GM23338 (cell line): ENCODE measurements around the gene CMTR1. TPM values are rescaled to one million over a fixed set of nuclear protein-coding genes. Genes with fewer than 3 reads are reported as not detected.

Source experiments
- ATAC-seq: fragments of 200-7000 bp; cut with Tn5 transposase; 3 replicates; pipeline ENCODE4 v1.9.1; 2020
- DNase-seq: peaks from one replicate; pipeline ENCODE4 v3.0.0-alpha.2; 2015; ENCODE audit warnings: low spot score
- H2AFZ ChIP-seq: fragments of 200-600 bp; sonication (generic); 2 replicates; pipeline ENCODE4 v1.8.0; 2016; ENCODE audit warnings: antibody characterized with exemption, mild to moderate bottlenecking, moderate library complexity
- H3F3A ChIP-seq: fragments of 200-600 bp; sonication (generic); replicated peaks from 2 replicates; pipeline ENCODE4 v1.8.0; 2017; ENCODE audit warnings: antibody characterized with exemption, mixed run types, low read depth
- H3K27ac ChIP-seq: fragments of 200-600 bp; sonication (generic); 2 replicates; pipeline ENCODE4 v1.6.1; 2016; ENCODE audit warnings: low read depth
- H3K27me3 ChIP-seq: fragments of 200-600 bp; sonication (generic); 2 replicates; pipeline ENCODE4 v1.8.0; 2016; ENCODE audit warnings: mild to moderate bottlenecking, mixed run types, moderate library complexity; ENCODE audit not compliant: insufficient read depth
- H3K36me3 ChIP-seq: fragments of 200-600 bp; sonication (generic); 2 replicates; pipeline ENCODE4 v1.8.0; 2016; ENCODE audit warnings: mild to moderate bottlenecking; ENCODE audit not compliant: insufficient read depth
- H3K4me1 ChIP-seq: fragments of 200-600 bp; sonication (generic); 2 replicates; pipeline ENCODE4 v1.8.0; 2016; ENCODE audit warnings: mild to moderate bottlenecking, moderate library complexity; ENCODE audit not compliant: insufficient read depth
- H3K4me2 ChIP-seq: fragments of 200-600 bp; sonication (generic); 2 replicates; pipeline ENCODE4 v1.7.1; 2017; ENCODE audit warnings: mixed run types
- H3K4me3 ChIP-seq: fragments of 200-600 bp; sonication (generic); 2 replicates; pipeline ENCODE4 v1.6.1; 2016; ENCODE audit warnings: mixed run types
- H3K79me2 ChIP-seq: fragments of 200-600 bp; sonication (generic); replicated peaks from 2 replicates; pipeline ENCODE4 v1.8.0; 2017; ENCODE audit warnings: mild to moderate bottlenecking; ENCODE audit not compliant: insufficient read depth
- H3K9me2 ChIP-seq: fragments of 200-600 bp; sonication (generic); 2 replicates; pipeline ENCODE4 v1.8.0; 2017; ENCODE audit not compliant: insufficient read depth
- H4K20me1 ChIP-seq: fragments of 200-600 bp; sonication (generic); replicated peaks from 2 replicates; pipeline ENCODE4 v1.8.0; 2017; ENCODE audit warnings: mild to moderate bottlenecking; ENCODE audit not compliant: insufficient read depth
- H3K27ac Mint-ChIP-seq: 2 replicates; pipeline ENCODE4 v1.8.0; 2020; ENCODE audit warnings: inconsistent platforms, mild to moderate bottlenecking, moderate library complexity, mixed read lengths
- H3K27me3 Mint-ChIP-seq: 3 replicates; pipeline ENCODE4 v1.8.0; 2022; ENCODE audit warnings: low read depth, mild to moderate bottlenecking, moderate library complexity, mixed read lengths, inconsistent platforms; ENCODE audit not compliant: insufficient read depth, poor library complexity
- H3K36me3 Mint-ChIP-seq: 3 replicates; pipeline ENCODE4 v1.8.0; 2021; ENCODE audit warnings: low read depth, mild to moderate bottlenecking, inconsistent platforms, moderate library complexity, mixed read lengths
- H3K4me1 Mint-ChIP-seq: 3 replicates; pipeline ENCODE4 v1.8.0; 2020; ENCODE audit warnings: mild to moderate bottlenecking, inconsistent platforms, mixed read lengths
- H3K4me3 Mint-ChIP-seq: 3 replicates; pipeline ENCODE4 v1.8.0; 2021; ENCODE audit warnings: moderate library complexity, mild to moderate bottlenecking, inconsistent platforms, mixed read lengths
- H3K9me3 Mint-ChIP-seq: 3 replicates; pipeline ENCODE4 v1.8.0; 2020; ENCODE audit warnings: moderate library complexity, mild to moderate bottlenecking, inconsistent platforms, mixed read lengths
- CREB1 ChIP-seq: fragments of 250-450 bp; sonication (Bioruptor Pico); IDR thresholded peaks from 2 replicates; pipeline ENCODE4 v1.5.0; 2020; ENCODE audit warnings: low read depth, mild to moderate bottlenecking, moderate library complexity
- ETS1 ChIP-seq: IDR thresholded peaks from 2 replicates; pipeline ENCODE4 v1.6.1; 2016; ENCODE audit warnings: antibody characterized with exemption
- EZH2phosphoT487 ChIP-seq: fragments of 200-600 bp; sonication (generic); IDR thresholded peaks from one replicate; pipeline ENCODE4 v1.8.1; 2018; ENCODE audit warnings: antibody characterized with exemption; ENCODE audit not compliant: unreplicated experiment
- JUNB ChIP-seq: IDR thresholded peaks from one replicate; pipeline ENCODE4 v1.6.1; 2016; ENCODE audit warnings: antibody characterized with exemption; ENCODE audit not compliant: unreplicated experiment
- NANOG ChIP-seq: IDR thresholded peaks from 2 replicates; pipeline ENCODE4 v1.6.1; 2016; ENCODE audit warnings: antibody characterized with exemption, borderline replicate concordance
- POLR2AphosphoS5 ChIP-seq: IDR thresholded peaks from 2 replicates; pipeline ENCODE4 v1.6.1; 2016; ENCODE audit warnings: antibody characterized with exemption, low read depth
- STAT1 ChIP-seq: IDR thresholded peaks from one replicate; pipeline ENCODE4 v1.6.1; 2016; ENCODE audit warnings: antibody characterized with exemption; ENCODE audit not compliant: unreplicated experiment
- ZNF114 ChIP-seq: fragments of 250-450 bp; sonication (Bioruptor Pico); IDR thresholded peaks from 2 replicates; pipeline ENCODE4 v1.5.0; 2020; ENCODE audit warnings: mild to moderate bottlenecking, moderate library complexity
- ZNF331 ChIP-seq: fragments of 250-450 bp; sonication (Bioruptor Pico); IDR thresholded peaks from 2 replicates; pipeline ENCODE4 v1.5.0; 2020; ENCODE audit warnings: low read depth, mild to moderate bottlenecking, moderate library complexity
- ZNF462 ChIP-seq: fragments of 250-450 bp; sonication (Bioruptor Pico); IDR thresholded peaks from 2 replicates; pipeline ENCODE4 v1.5.0; 2020; ENCODE audit warnings: mild to moderate bottlenecking, moderate library complexity
- polyA plus RNA-seq: library from polyadenylated mRNA; unstranded; fragments of >200 nt; fragmentation: Nextera tagmentation; extraction: Ambion mirVana; gene quantifications from 2 replicates; pipeline ENCODE4 v1.2.1, GENCODE V29; 2016
- total RNA-seq: library from RNA; depleted of rRNA; stranded (reverse); fragments of >200 nt; shearing (Covaris generic); gene quantifications from 2 replicates; pipeline ENCODE4 v1.2.3, GENCODE V29; 2014
- TF ChIP-seq, protein P1 (sequence below): IDR thresholded peaks from one replicate; pipeline ENCODE4 v1.6.1; 2018; ENCODE audit warnings: antibody characterized with exemption; ENCODE audit not compliant: unreplicated experiment

Gene CMTR1
- total and polyA plus RNA-seq, 2 experiments from 2014 or later = 7.3 to 36.4 TPM

DNA sequence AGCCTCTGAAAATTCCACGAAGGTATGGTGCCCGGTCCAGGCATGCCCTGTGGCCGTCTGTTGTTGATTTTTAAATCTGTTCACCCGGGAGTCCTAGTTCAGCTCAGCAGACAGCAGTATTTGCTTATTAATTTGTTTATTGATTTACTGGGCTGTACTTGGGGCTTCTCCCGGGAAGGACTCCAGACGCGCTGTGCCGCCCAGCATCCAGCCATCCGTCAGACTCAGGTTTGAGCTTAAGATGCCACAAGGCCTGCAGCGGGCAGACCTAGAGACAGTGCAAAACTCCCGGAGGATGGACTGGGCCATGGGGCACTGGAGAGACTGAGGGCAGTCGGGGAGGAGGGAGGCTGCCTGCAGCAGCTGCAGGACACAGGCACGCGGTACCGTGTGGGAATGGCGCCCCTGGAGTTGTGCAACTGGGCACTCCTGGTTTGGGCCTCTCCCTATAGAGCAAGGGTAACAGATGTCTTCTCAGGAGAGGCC is 83.9 kb downstream of the CMTR1 start:
- TF ChIP-seq ZNF114 (CRISPR knock-in tag) = no peak
- Histone ChIP-seq H3K4me2 (no peak overlapping the region), H3K4me1 (peaks cover 45% of the 10 kb centered on the region), H3K4me3 (no peak overlapping the region), H2AFZ (peak overlapping the region; percentile 91), H3K27me3 (peaks cover 27% of the 10 kb centered on the region), H4K20me1 (no peaks in the 10 kb centered on the region), H3K27ac (no peak overlapping the region), H3K9me2 (no peaks in the 10 kb centered on the region), H3K79me2 (no peaks in the 10 kb centered on the region), H3F3A (no peaks in the 10 kb centered on the region), H3K36me3 (no peaks in the 10 kb centered on the region; the same call in 1 of the 2 replicates)
- no peak for ATAC-seq
- Mint-ChIP-seq H3K4me3 (no peak overlapping the region), H3K4me1 (peaks cover 54% of the 10 kb centered on the region), H3K36me3 (no peaks in the 10 kb centered on the region), H3K27me3 (peaks cover 26% of the 10 kb centered on the region), H3K9me3 (no peaks in the 10 kb centered on the region; the same call in 2 of the 3 replicates), H3K27ac (no peak overlapping the region)
- DNase-seq = no peak

GRCh38 chr6:37517411-37517812 is 84.4 kb downstream of the CMTR1 start:
- H3K27ac ChIP-seq = no peak overlapping the region
- no peak for ATAC-seq
- Mint-ChIP-seq H3K27me3 (peaks cover 23% of the 10 kb centered on the region), H3K4me1 (peaks cover 50% of the 10 kb centered on the region), H3K27ac (no peak overlapping the region), H3K9me3 (no peaks in the 10 kb centered on the region; the same call in 2 of the 3 replicates), H3K36me3 (no peaks in the 10 kb centered on the region), H3K4me3 (no peak overlapping the region)
- peaks cover 22% of the 10 kb centered on the region for H3K27me3 ChIP-seq
- H4K20me1 ChIP-seq = no peaks in the 10 kb centered on the region
- no peak overlapping the region for H3K4me2 ChIP-seq
- H3K4me1 ChIP-seq = peaks cover 41% of the 10 kb centered on the region
- no peaks in the 10 kb centered on the region for H3K9me2 ChIP-seq
- DNase-seq = no peak
- H2AFZ ChIP-seq = peak overlapping the region; percentile 91
- no peaks in the 10 kb centered on the region for H3F3A ChIP-seq
- no peaks in the 10 kb centered on the region; the same call in 1 of the 2 replicates for H3K36me3 ChIP-seq
- H3K4me3 ChIP-seq = no peak overlapping the region
- no peaks in the 10 kb centered on the region for H3K79me2 ChIP-seq
- TF ChIP-seq, protein P1, sequence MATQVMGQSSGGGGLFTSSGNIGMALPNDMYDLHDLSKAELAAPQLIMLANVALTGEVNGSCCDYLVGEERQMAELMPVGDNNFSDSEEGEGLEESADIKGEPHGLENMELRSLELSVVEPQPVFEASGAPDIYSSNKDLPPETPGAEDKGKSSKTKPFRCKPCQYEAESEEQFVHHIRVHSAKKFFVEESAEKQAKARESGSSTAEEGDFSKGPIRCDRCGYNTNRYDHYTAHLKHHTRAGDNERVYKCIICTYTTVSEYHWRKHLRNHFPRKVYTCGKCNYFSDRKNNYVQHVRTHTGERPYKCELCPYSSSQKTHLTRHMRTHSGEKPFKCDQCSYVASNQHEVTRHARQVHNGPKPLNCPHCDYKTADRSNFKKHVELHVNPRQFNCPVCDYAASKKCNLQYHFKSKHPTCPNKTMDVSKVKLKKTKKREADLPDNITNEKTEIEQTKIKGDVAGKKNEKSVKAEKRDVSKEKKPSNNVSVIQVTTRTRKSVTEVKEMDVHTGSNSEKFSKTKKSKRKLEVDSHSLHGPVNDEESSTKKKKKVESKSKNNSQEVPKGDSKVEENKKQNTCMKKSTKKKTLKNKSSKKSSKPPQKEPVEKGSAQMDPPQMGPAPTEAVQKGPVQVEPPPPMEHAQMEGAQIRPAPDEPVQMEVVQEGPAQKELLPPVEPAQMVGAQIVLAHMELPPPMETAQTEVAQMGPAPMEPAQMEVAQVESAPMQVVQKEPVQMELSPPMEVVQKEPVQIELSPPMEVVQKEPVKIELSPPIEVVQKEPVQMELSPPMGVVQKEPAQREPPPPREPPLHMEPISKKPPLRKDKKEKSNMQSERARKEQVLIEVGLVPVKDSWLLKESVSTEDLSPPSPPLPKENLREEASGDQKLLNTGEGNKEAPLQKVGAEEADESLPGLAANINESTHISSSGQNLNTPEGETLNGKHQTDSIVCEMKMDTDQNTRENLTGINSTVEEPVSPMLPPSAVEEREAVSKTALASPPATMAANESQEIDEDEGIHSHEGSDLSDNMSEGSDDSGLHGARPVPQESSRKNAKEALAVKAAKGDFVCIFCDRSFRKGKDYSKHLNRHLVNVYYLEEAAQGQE = no peak
- no peak for TF ChIP-seq POLR2AphosphoS5
- TF ChIP-seq ZNF462 (CRISPR knock-in tag) = no peak
- no peak for TF ChIP-seq NANOG
- no peak for TF ChIP-seq ZNF331 (CRISPR knock-in tag)
- TF ChIP-seq ETS1 = no peak
- no peak for TF ChIP-seq STAT1
- TF ChIP-seq CREB1 (CRISPR knock-in tag) = no peak
- no peak for TF ChIP-seq JUNB
- TF ChIP-seq EZH2phosphoT487 = no peak
